WTC11 (cell line): ENCODE results near the gene ZNF586. TPM values are rescaled to one million over a fixed set of nuclear protein-coding genes. Genes with fewer than 3 reads are reported as not detected.

Experiments
- AR ChIP-seq: fragments of 250-450 bp; sonication (Bioruptor Pico); IDR thresholded peaks from 2 replicates; pipeline ENCODE4 v1.9.0; 2021; ENCODE audit warnings: mild to moderate bottlenecking
- ARID4B ChIP-seq: sonication (generic); formaldehyde crosslinking; IDR thresholded peaks from 2 replicates; pipeline ENCODE4 v1.8.0; 2023; ENCODE audit warnings: missing genetic modification reagents, mild to moderate bottlenecking, borderline replicate concordance
- CREM ChIP-seq: sonication (generic); formaldehyde crosslinking; IDR thresholded peaks from 2 replicates; pipeline ENCODE4 v1.8.1; 2022; ENCODE audit warnings: mild to moderate bottlenecking, missing genetic modification reagents, moderate library complexity
- ERG ChIP-seq: fragments of 250-450 bp; sonication (Bioruptor Pico); IDR thresholded peaks from 2 replicates; pipeline ENCODE4 v1.8.0; 2021; ENCODE audit warnings: mild to moderate bottlenecking
- ETV6 ChIP-seq: sonication (generic); formaldehyde crosslinking; IDR thresholded peaks from 2 replicates; pipeline ENCODE4 v1.8.1; 2022; ENCODE audit warnings: mild to moderate bottlenecking, missing genetic modification reagents
- FOXP1 ChIP-seq: sonication (generic); formaldehyde crosslinking; IDR thresholded peaks from 2 replicates; pipeline ENCODE4 v1.8.0; 2022; ENCODE audit warnings: missing genetic modification reagents, mild to moderate bottlenecking, moderate library complexity, borderline replicate concordance
- HMGA2 ChIP-seq: fragments of 250-450 bp; sonication (Bioruptor Pico); IDR thresholded peaks from 2 replicates; pipeline ENCODE4 v1.4.0; 2021; ENCODE audit warnings: mild to moderate bottlenecking, moderate library complexity
- IRF2 ChIP-seq: sonication (generic); formaldehyde crosslinking; IDR thresholded peaks from 2 replicates; pipeline ENCODE4 v1.8.0; 2022; ENCODE audit warnings: low read depth, missing genetic modification reagents, borderline replicate concordance
- JUN ChIP-seq: sonication (generic); formaldehyde crosslinking; IDR thresholded peaks from 2 replicates; pipeline ENCODE4 v1.8.0; 2023; ENCODE audit warnings: mild to moderate bottlenecking, missing genetic modification reagents
- MAX ChIP-seq: sonication (generic); formaldehyde crosslinking; IDR thresholded peaks from 2 replicates; pipeline ENCODE4 v1.8.0; 2022; ENCODE audit warnings: mild to moderate bottlenecking, missing genetic modification reagents
- TCF7 ChIP-seq: sonication (generic); formaldehyde crosslinking; IDR thresholded peaks from 2 replicates; pipeline ENCODE4 v1.8.0; 2022; ENCODE audit warnings: mild to moderate bottlenecking, low read depth, missing genetic modification reagents, moderate library complexity
- USF1 ChIP-seq: sonication (generic); formaldehyde crosslinking; IDR thresholded peaks from 2 replicates; pipeline ENCODE4 v1.8.0; 2022; ENCODE audit warnings: mild to moderate bottlenecking, missing genetic modification reagents
- ZMAT4 ChIP-seq: fragments of 250-450 bp; sonication (Bioruptor Pico); IDR thresholded peaks from 2 replicates; pipeline ENCODE4 v1.9.0; 2021; ENCODE audit warnings: mild to moderate bottlenecking
- ZNF121 ChIP-seq: sonication (generic); formaldehyde crosslinking; IDR thresholded peaks from 2 replicates; pipeline ENCODE4 v1.8.0; 2023; ENCODE audit warnings: missing genetic modification reagents
- ZNF138 ChIP-seq: sonication (generic); formaldehyde crosslinking; conservative IDR thresholded peaks from 2 replicates; pipeline ENCODE4 v1.8.1; 2022; ENCODE audit warnings: mild to moderate bottlenecking, moderate library complexity, missing genetic modification reagents
- ZNF232 ChIP-seq: sonication (generic); formaldehyde crosslinking; IDR thresholded peaks from 2 replicates; pipeline ENCODE4 v1.8.0; 2022; ENCODE audit warnings: mild to moderate bottlenecking, missing genetic modification reagents
- ZNF396 ChIP-seq: fragments of 250-450 bp; sonication (Bioruptor Pico); IDR thresholded peaks from 2 replicates; pipeline ENCODE4 v1.8.0; 2021; ENCODE audit warnings: mild to moderate bottlenecking, moderate library complexity, borderline replicate concordance
- total RNA-seq: library from RNA; stranded (reverse); gene quantifications from 3 replicates; pipeline ENCODE4 v1.2.3, GENCODE V29; 2021
- TF ChIP-seq, protein P1 (sequence below): sonication (generic); formaldehyde crosslinking; IDR thresholded peaks from 2 replicates; pipeline ENCODE4 v1.8.0; 2022; ENCODE audit warnings: missing genetic modification reagents
- TF ChIP-seq, protein P2 (sequence below): sonication (generic); formaldehyde crosslinking; IDR thresholded peaks from 2 replicates; pipeline ENCODE4 v1.8.1; 2023; ENCODE audit warnings: mild to moderate bottlenecking, missing genetic modification reagents
- TF ChIP-seq, protein P3 (sequence below): sonication (generic); formaldehyde crosslinking; conservative IDR thresholded peaks from 2 replicates; pipeline ENCODE4 v1.8.1; 2023; ENCODE audit warnings: mild to moderate bottlenecking, low read depth, missing genetic modification reagents, moderate library complexity

The ZNF586 gene
- total RNA-seq, 1 experiment from 2014 or later, result 16.4 TPM

DNA sequence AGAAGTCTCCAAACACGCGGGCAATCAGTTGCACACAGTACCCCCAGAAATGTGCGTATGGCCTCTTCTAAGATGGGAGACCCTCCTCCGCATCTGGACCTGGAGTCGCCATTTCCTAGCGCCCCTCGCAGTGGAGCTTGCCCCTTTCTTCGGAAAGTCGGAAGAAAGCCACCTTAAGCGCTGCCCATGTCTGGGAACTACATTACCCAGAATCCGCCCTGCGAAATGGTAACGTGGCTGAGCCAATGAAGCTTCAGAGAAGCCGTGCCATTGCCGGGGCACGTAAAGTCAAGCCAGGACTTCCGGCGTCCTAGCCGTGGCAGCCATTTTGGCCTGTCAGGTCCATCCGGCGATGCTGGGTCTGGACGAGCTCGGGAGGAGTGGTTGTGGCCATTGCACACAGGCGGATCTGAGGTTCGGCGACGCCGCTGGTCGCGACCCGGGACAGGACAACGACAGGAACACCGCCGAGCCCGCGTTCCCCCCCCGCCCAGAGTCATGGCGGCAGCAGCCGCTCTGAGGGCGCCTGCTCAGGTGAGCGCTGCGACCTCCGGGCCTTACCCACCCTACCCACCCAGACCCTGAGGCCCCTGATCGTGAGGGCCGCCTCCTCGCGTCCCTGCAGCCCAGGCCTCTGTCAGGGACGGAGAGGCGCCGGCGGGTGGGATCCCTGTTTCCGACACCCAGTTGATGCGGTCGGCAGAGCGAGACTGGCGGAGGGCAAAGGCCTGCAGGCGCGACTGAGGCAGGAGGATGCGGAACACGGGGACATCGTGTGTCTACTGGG is at the start of gene ZNF586 (continued):
- TF ChIP-seq, protein P1, sequence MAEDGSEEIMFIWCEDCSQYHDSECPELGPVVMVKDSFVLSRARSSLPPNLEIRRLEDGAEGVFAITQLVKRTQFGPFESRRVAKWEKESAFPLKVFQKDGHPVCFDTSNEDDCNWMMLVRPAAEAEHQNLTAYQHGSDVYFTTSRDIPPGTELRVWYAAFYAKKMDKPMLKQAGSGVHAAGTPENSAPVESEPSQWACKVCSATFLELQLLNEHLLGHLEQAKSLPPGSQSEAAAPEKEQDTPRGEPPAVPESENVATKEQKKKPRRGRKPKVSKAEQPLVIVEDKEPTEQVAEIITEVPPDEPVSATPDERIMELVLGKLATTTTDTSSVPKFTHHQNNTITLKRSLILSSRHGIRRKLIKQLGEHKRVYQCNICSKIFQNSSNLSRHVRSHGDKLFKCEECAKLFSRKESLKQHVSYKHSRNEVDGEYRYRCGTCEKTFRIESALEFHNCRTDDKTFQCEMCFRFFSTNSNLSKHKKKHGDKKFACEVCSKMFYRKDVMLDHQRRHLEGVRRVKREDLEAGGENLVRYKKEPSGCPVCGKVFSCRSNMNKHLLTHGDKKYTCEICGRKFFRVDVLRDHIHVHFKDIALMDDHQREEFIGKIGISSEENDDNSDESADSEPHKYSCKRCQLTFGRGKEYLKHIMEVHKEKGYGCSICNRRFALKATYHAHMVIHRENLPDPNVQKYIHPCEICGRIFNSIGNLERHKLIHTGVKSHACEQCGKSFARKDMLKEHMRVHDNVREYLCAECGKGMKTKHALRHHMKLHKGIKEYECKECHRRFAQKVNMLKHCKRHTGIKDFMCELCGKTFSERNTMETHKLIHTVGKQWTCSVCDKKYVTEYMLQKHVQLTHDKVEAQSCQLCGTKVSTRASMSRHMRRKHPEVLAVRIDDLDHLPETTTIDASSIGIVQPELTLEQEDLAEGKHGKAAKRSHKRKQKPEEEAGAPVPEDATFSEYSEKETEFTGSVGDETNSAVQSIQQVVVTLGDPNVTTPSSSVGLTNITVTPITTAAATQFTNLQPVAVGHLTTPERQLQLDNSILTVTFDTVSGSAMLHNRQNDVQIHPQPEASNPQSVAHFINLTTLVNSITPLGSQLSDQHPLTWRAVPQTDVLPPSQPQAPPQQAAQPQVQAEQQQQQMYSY (CRISPR knock-in tag), result peak; percentile 37; the same call in 1 of the 2 replicates
- peak; percentile 79 for TF ChIP-seq ARID4B (CRISPR knock-in tag)
- TF ChIP-seq CREM (CRISPR knock-in tag), result 0 out of 2 replicates have a peak, but pooled peaks have one; percentile 39
- TF ChIP-seq FOXP1, result no peak
- TF ChIP-seq, protein P2, sequence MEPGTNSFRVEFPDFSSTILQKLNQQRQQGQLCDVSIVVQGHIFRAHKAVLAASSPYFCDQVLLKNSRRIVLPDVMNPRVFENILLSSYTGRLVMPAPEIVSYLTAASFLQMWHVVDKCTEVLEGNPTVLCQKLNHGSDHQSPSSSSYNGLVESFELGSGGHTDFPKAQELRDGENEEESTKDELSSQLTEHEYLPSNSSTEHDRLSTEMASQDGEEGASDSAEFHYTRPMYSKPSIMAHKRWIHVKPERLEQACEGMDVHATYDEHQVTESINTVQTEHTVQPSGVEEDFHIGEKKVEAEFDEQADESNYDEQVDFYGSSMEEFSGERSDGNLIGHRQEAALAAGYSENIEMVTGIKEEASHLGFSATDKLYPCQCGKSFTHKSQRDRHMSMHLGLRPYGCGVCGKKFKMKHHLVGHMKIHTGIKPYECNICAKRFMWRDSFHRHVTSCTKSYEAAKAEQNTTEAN (CRISPR knock-in tag), result no peak
- no peak for TF ChIP-seq ERG (CRISPR knock-in tag)
- peak; percentile 84 for TF ChIP-seq MAX (CRISPR knock-in tag)
- no peak for TF ChIP-seq JUN (CRISPR knock-in tag)
- no peak for TF ChIP-seq AR (CRISPR knock-in tag)
- TF ChIP-seq ZNF396 (CRISPR knock-in tag), result no peak
- TF ChIP-seq ZNF121 (CRISPR knock-in tag), result no peak
- TF ChIP-seq ZNF138 (CRISPR knock-in tag), result no peak
- TF ChIP-seq USF1 (CRISPR knock-in tag), result no peak; the same call in 1 of the 2 replicates
- TF ChIP-seq TCF7, result no peak
- TF ChIP-seq, protein P3, sequence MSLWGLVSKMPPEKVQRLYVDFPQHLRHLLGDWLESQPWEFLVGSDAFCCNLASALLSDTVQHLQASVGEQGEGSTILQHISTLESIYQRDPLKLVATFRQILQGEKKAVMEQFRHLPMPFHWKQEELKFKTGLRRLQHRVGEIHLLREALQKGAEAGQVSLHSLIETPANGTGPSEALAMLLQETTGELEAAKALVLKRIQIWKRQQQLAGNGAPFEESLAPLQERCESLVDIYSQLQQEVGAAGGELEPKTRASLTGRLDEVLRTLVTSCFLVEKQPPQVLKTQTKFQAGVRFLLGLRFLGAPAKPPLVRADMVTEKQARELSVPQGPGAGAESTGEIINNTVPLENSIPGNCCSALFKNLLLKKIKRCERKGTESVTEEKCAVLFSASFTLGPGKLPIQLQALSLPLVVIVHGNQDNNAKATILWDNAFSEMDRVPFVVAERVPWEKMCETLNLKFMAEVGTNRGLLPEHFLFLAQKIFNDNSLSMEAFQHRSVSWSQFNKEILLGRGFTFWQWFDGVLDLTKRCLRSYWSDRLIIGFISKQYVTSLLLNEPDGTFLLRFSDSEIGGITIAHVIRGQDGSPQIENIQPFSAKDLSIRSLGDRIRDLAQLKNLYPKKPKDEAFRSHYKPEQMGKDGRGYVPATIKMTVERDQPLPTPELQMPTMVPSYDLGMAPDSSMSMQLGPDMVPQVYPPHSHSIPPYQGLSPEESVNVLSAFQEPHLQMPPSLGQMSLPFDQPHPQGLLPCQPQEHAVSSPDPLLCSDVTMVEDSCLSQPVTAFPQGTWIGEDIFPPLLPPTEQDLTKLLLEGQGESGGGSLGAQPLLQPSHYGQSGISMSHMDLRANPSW, result no peak
- TF ChIP-seq ETV6 (CRISPR knock-in tag), result peak; percentile 63
- TF ChIP-seq HMGA2, result no peak
- TF ChIP-seq IRF2, result no peak
- TF ChIP-seq ZNF232 (CRISPR knock-in tag), result no peak
- TF ChIP-seq ZMAT4, result no peak
